ENCODE measurements around the gene HGD.

- TF ChIP-seq CTCF (IDR thresholded peaks at IDR 0.05): no peak
- no peak for TF ChIP-seq POLR2A (IDR thresholded peaks at IDR 0.05)
- no peak for TF ChIP-seq EP300 (IDR thresholded peaks at IDR 0.05)
- no peak for TF ChIP-seq POLR2AphosphoS5 (IDR thresholded peaks at IDR 0.05)
These were observed 7.4 kb upstream of the HGD start for GRCh38 chr3:120689395-120689794.
